Left hindlimb (tissue), 1 donor: ENCODE results near the gene GOT2.
"Not testable (repeated sequence)": the region's sequence is repeated elsewhere in the genome, so short reads cannot be mapped to it uniquely, and the experiment has no call there.

Experiments used
- DNase-seq: peaks from one replicate; pipeline ENCODE4 v3.0.0-alpha.2; 2018

GOT2 gene

DNA sequence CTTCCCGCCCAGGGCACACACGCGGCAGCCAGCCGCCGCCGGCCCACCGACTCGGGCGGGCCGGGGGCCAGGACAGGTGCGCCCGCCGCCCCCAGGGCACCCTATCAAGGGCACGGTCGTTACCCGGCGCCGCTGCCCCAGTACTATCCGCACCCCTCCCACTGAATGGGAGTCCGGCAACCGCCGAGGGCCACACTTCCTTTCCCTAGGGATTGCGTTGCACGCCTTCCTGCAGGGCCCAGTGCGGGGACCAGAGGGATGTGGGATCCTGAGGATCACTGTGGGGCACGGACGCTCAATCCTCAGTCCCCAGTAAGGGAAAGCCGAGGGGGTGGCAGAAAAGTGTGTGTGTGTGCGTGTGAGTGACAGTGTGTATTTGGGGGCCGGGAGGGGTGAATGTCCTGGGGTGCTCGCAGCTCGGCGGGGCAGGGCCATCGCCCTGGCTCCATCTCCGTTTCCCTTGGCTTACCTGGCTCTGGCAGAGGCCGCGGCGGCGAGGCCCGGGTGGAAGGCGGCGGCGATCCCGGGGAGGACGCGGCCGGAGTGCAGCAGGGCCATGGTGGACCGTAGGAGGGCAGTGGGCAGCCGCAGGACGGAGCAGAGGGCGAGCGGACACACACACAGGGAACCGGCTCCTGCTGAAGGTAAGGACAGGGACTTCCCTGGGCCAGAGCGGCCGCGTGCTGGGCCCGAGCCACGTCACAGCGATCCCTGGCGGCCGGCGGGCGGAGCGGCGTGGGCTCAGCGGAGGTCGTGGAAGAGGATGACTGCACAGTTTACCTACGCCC lies at the start of gene GOT2:
GOT2 (minus strand) TSS at position 646 of the 788 bp plus-strand sequence; CDS start at position 558, 88 bp downstream.
- DNase-seq, result peak; percentile 88

DNA sequence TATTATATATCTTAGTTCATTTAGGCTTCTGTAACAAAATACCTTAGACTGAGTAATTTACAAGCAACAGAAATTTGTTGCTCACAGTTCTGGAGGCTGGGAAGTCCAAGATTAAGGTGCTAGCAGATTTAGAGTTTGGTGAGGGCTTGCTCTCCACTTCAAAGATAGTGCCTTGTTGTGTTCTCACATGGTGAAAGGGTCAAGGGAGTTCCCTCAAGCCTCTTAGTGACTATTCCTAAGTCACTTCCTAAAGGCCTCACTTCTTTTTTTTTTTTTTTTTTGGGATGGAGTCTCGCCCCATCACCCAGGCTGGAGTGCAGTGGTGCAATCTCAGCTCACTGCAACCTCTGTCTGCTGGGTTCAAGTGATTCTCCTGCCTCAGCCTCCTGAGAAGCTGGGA lies 45.2 kb upstream of the GOT2 start:
- DNase-seq, result not testable (repeated sequence)

DNA sequence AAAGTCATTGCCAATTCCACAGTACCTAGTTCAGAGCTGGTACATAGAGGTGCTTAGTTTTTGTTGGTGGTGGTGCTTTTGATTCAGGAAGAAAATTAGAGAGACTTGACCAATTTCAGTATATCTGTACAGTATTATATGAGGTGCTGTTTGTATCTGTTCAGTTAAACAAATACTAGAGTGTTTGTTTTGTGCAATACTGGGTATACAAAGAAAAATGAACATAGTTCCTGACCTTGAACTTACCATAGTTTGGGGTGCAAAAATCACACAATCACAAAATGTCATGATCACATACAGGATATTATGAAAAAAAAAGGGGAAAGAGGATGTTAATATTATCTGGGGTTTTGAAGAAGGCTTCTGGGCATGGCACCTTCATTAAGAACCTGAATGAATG lies 39.8 kb upstream of the GOT2 start:
- DNase-seq, result no peak

DNA sequence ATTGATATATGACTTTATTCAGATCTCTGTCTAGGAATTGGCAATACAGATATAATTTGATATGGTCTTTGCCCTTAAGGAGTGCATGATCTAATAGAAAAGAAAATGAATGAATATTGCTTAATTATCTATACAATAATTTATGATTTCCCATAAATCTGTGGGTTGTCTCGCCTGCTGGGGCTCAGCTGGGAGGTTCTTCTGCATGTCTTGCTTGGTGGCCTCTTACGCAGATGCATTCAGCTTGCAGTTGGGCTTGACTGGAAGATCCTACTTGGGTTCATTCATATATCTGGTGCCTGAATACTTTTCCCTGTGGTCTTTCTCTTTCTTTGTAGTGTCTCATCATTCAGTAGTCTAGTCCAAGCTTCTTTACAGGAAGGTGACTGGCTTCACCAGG lies 34.0 kb upstream of the GOT2 start:
- DNase-seq, result no peak

DNA sequence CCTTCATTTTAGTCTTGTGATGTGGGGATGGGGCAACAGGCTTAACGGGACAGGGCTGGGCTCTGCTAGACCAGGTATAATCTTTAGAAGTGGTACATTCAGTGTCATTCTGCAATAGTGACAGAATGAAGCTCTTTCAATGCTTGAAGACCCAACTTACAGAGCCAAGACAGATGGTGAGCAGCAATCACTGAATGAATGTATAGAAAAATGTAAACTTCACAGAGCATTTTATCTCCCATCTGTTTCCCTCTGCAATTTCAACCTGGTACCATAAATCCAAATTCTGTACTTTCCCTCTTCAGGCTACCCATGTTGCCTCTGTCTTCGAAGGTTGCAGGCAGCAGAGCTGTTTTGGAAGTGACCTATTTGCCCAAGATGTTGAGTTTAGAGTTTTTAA lies 33.5 kb upstream of the GOT2 start:
- no peak for DNase-seq

DNA sequence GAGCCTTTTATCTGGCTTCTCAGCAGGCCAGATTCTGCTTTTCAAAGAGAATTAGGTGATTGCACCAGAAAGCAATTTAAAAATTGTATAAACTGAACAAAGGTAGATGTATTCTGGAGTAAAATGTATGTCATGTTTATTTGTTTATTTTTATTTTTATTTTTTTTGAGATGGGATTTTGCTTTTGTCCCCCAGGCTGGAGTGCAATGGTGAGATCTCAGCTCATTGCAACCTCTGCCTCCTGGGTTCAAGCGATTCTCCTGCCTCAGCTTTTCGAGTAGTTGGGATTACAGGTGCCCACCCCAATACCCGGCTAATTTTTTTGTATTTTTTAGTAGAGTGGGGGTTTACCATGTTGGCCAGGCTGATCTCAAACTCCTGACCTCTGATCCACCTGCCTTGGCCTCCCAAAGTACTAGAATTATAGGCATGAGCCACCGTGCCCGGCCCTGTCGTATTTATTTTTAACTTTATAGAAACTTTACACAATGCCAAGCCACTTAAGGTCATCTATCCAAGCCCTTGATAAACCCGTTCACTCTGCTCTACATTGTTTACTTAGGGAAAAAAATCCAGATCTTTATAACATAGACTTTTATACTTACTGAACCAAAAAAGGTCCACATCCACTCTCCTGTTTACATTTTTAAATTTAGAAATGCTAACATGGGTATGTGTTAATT lies 22.7 kb upstream of the GOT2 start:
- no peak for DNase-seq

DNA sequence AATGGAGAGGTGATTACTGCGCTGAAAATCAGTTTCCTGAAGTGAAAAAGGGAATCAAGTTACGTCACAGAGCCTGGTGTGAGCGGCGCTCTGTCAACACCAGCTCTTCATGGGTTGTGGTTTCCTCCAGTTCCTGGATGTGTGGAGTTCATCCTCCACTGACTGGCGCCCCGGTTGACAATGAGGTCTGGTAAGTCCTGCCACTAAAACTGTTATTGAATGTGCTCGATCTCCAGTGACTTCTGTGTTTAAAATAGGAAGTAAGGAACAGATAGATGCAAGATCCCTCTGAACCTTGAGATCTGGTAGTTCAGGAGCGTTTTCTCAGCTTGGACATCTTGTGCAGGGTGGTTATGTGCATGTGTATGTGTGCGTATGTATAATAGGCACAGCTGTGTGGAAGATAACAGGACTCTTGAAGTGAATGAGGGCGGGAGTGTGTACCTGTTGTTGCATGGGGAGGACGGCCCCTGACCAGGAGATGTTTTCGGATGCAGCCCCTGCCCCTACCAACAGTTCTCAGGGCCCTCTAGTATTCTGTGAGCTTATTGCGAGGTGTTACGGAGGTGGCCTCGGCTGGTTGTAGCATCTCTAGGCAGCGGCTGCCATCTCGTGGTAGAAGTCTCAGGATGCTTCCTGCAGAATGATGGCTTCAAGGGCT lies 22.0 kb upstream of the GOT2 start:
- DNase-seq, result peak; percentile 71

DNA sequence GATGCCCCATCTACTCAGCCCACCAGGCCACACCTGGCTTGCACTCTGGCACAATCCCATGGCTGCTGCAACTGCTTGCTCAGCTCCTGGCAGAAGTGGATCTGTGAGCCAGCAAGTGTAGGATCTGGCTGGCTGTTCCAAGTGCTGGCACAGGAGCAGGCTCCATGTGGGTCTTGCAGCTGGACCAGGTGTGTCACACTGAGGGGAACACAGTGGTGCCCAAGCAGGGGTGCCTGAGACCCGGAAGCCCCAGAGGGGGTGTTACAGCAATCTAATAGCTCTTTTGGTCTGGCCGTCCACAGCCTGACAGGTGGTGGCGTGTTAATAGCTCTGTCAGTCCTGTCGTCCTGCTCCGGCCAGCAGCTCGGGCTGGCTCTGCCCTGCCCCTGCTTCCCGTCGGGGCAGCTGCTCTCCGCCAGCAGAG lies 19.6 kb upstream of the GOT2 start:
- DNase-seq, result no peak

DNA sequence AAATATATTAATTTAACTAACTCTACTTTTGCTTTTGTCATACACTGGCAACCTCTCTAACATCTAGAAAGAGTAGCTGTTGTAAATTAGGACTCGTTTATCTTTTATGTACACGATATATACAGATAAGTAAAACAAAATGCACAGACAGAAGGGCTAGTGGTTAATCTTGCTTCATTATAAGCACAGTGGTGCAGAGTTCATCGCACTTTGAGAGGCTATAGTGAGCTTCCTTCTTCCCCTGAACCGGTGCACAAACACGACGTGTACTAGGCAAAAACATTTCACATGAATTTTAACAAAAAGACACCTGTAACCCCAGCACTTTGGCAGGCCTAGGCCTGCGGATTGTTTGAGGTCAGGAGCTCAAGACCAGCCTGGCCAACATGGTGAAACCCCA lies 10.4 kb upstream of the GOT2 start:
- no peak for DNase-seq

DNA sequence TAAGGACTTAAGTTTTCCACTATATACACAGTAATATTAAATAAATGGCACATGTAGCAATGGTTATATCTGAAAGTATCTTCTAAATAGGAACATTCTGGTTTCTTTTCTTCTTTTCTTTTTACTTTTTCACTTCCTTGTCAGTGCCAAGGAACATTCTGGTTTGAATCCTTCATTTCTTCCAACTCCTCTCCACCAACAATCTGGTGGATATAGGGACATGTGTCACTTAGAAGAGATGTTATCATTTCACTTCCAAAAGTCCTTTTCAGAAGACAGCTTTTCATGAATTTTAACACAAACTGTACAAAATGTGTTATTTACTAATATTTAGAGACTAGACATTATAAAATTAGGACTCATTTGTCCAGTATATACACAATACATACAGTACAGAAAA lies 7.9 kb upstream of the GOT2 start:
- DNase-seq, result no peak

DNA sequence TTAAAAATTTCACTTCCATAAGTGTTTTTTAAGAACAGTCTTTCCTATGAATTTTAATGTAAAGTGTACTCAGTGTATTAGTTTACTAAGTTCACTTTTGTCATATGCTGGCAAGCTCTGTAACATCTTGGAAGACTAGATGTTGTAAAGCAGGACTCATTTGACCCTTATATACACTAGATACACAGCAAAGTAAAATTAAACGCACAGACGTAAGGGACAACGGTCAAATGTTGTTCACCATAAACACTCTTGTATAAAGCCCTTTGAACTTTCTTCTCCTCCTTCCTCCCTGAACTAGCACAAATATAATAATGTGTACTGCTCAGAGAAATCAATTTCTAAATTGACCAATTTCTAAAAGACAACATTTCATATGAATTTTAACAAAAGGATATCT lies 7.0 kb upstream of the GOT2 start:
- DNase-seq, result no peak

DNA sequence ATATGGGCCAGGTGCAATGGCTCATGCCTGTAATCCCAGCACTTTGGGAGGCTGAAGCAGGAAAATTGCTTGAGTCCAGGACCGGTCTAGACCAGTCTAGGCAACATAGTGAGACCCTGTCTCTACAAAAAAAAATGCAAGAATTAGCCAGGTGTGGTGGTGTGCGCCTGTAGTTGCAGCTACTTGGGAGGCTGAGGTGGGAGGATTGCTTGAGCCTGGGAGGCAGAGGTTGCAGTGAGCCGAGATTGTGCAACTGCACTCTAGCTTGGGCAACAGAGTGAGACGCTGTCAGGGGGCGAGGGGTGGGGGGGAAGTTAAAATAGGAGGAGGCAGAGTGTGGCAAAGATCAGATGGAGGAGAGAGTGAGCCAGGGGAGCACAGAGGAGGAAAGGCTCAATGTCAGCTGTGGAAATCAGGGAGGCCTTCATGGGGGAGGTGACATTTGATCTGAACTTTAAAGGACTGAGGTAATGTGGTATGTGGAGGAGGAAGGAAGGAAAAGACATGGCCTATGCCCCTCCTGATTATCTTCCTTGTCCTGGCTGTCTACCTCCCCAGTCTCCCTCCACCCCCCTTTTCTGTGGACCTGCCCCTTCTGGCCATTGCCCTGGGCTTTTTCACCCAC lies 4.7 kb upstream of the GOT2 start:
- no peak for DNase-seq

DNA sequence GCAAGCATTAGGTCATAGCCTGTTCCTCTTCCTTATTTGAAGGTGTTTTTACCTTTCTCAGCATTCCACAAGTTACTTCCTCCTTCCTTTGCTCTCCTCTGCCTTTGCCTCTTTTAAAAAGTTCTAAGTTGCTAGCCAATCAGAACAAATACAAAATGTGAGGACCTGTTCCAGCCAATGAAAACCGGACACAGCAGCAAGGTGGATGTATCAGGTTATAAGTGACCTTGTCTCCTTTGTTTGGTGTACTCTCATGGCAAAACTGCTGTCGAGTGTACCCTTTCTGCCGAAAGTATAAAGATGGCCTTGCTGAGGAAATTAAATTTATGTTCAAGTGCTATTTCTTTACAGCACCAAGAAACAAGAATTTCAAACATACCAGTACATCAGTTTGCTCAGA lies 2.2 kb upstream of the GOT2 start:
- not testable (repeated sequence) for DNase-seq

DNA sequence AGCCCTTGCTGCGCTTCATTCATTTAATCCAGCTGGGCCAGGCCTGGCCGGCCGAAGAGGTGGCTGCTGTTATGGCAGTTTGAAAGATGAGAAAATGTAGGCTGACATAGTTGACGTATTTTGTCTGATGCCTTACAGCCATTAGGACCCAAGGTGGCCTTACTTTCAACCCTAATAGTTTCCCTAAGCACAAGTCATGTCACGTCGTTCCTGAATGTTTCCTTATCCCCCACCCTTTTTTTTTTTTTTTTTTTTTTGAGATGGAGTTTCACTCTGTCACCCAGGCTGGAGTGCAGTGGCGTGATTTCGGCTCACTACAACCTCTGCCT lies 307 bp upstream of the GOT2 start:
- no peak for DNase-seq

DNA sequence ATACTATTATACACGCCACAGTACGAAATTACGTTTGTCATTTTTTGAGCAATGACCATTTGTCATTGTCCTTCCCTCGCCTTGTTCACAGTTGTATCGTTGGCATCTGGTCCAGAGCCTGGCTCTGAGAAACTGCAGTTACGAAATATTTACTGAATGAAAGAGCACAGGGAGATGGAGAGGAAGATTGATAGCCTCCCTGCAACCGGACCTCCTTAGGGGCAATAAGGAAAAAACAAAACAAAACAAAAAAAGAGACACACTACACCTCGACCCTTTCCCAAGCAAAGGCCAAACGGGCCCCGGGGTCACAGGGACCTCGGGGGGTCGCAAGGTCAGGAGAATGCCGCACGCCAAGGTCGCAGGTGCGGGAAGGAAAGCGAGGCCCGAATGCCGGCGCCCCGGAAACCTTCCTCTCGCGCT lies 857 bp downstream of the GOT2 start:
- DNase-seq, result no peak

DNA sequence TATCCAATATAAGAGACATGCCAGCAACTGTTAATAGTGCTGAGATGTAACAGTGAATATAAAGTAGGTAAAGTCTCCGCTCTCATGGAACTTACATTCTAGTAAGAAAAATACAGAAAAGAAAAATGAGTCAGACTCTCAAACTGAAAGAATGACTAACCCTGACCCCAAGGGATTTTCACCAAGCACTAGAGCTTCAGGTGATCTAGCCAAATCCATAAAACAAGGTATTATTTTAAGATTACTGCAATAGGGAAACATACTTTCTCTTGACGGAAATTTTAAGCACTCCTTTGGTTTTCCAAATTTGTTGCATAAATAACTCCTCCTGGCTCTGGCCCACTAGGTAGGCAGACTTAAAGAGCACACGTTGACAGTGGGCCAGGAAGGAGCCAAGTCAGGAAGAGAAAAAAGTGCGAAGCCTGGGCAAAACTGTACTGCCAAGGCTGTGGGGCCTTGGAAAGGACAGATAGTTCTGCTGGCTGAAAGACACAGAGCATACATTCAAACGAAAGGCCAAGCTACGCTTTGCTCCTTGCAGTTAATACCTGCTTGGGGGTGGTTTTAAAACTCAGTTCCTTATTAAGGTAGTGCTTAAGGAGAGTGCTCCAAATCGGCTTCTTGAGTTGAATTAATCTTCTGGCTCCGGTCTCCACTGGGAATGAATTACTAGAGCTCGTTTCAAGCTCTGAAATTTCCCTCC lies 1.4 kb downstream of the GOT2 start:
- peak; percentile 39 for DNase-seq

DNA sequence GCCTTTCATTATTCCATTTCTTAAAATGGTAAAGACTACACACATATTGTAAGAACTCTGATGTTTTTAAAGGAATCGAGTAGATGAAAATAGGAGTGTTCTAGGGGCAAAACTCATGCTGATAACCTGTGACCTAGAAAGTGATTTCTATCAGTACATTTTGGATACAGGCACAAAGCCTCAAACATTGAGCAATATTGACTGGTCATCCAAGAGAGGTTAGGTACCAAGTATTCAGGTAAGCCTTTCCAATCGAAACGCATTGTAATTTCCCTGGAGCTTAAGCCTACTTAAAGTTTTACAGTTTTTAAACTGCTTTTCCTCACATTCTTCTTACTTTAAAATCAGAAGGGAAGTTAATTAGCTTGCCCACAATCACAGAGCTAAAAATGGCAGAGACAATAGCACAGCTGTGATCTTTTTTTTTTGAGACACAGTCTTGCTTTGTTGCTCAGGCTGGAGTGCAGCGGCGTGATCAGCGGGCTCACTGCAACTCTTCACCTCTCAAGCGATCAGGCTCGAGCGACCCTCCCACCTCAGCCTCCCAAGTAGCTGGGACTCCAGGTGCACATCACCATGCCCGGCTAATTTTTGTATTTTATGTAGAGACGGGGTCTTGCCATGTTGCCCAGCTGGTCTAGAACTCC lies 3.3 kb downstream of the GOT2 start:
- DNase-seq, result no peak

DNA sequence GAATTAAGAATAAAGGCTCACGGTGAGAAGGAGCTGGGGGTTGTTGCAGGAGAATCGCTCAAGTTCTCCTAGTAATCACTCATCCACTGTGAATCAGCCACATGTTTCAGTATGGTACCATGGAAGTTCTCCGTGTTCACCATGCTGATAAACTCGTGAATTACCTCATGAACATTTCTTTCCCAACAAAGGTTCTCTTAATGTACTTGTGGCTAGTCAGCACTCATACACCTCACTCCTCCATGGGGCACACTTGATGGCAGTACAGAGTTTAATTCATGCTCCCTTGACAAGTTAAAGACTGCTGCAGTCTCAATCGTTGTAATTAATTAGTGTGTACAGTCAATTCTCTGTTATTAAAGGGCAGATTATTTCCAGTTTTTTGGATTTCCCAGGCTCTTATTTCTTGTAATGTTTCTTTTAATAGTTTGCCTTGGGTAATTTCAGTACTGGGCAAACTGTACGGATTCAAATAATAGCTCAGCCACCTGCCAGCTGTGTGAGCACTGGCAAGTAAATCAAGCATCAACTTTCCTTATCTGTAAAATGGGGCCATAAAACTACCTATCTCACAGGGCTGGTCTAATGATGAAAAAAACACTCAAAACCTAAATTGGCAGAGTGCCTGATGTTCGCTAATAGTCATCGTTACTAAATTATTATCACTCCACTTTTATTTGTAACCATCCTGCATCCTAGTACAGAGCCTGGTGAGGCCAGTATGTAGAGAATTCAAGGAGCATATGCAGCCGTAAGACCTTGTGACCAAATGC lies 6.1 kb downstream of the GOT2 start:
- no peak for DNase-seq

DNA sequence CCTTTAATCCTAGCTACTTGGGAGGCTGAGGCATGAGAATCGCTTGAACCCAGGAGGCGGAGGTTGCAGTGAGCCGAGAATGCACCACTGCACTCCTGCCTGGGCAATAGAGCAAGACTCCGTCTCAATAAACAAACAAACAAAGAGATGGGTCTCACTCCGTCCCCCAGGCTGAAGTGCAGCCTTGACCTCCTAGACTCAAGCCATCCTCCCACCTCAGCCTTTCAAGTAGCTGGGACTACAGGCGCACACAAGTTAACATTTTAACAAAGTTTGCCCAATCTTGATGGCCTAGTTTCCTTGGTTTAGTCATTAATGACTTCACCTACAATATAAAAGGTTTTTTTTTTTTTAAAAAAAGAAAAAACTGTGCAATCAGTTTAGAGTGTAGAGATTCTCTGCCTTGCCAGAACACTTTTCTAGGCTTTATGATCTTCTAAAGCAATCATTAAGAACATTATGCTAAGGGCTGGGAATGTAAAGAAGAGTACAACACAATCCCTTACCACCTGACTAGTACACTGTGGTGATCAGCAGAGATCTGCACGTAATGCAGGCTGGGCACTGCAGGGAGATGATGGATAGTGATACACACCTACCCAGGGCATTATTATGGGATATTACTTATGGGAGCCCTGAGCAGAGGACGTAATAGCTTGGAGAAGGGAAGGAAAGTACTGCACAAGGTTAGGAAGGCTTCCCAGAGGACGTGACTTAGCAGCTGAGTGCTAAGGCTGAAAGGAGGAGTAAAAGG lies 6.9 kb downstream of the GOT2 start:
- no peak for DNase-seq

DNA sequence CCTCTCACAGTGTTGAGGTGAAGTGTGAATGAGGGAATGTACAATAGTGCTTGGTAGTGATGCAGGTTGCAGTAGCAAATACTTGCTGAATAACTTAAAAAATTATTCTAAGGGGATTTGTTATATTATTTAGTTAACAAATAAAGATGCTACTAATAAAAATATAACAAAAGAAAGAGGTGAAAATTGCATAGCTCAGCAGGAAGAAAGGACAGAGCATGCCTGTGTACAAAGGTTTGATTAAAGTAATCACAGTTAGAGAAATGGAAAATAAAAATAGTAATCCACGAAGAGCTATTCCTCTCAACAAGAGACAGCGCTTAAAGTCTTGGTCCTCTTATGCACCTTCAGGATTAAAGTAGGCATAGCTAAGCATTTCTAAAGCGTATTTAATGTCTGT lies 11.0 kb downstream of the GOT2 start:
- no peak for DNase-seq

DNA sequence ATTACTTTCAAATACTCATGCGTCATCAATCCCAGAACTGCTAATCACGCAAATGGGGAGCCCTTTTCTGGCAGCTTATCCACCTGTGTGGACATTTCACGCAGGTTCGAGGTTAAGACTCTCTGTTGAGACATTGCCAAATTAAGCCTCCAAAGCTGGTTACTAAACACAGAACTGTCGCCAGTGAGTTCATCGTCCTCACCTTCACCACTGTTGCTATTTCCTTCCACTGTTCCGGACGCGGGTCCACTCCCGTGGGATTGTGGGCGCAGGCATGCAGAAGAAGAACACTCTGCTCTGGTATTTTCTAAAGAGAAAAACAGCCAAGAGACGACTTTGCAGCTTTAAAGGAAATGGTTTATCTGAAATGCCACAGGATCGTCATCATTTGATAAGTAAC lies 16.1 kb downstream of the GOT2 start:
- DNase-seq, result no peak
